Smooth muscle cell of the pulmonary artery (primary cell): ENCODE data around the gene LCE1B. TPM values are rescaled to one million over a fixed set of nuclear protein-coding genes. Genes with fewer than 3 reads are reported as not detected.

Source experiments
- total RNA-seq: library from RNA; depleted of rRNA; stranded (reverse); fragments of >200 nt; gene quantifications from 2 replicates; pipeline ENCODE4 v1.2.3, GENCODE V29; 2014

LCE1B gene, protein sequence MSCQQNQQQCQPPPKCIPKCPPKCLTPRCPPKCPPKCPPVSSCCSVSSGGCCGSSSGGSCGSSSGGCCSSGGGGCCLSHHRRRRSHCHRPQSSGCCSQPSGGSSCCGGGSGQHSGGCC
- not detected in 2 replicates for total RNA-seq

GRCh38 chr1:152811671-152812070 lies at the start of gene LCE1B:
Gene LCE1B, plus strand, starts transcription at chr1:152811971. Its CDS starts 476 bp downstream, at chr1:152812447.

DNA sequence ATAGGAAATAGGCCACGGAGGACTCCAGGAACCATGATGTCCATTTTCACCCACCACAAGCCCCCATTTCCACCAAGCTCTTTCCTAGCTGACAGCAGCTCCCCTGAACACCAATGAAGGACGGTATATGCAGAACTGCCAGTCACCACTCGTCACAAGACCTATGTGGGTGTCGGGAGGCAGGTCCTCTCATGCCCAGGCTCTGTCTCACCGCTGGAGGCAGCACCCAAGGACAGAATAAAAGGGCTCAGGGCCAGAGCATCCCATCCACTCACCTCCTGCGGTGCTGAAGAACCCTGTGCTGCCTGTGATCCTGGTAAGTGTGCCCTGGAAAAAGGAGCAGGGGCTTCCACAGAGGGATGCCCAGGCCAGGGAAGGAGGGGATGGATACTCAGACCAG lies 36.9 kb upstream of the LCE1B start, which contains the start of gene LCE1F:
LCE1F (plus strand) TSS at position 266 of the 400 bp plus-strand sequence. CDS start 1,232 bp downstream, outside the sequence.

DNA sequence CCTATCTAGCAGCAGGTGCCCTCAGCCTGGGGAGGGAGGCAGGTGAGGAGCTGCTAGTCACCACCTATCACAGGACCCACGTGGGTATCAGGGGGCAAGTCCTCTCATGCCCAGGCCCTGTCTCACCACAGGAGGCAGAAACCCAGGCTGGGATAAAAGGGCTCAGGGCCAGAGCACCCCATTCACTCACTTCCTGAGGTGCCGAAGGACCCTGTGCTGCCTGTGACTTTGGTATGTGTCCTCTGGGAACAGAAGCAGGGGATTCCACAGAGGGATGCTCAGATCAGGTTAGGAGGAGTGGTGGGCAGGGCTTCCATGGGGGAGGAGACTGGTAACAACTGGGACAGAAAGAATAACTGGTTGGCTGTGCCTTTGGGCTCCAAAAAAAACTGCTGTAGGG lies 25.7 kb upstream of the LCE1B start, which contains the start of gene LCE1E:
LCE1E (plus strand) TSS at position 181 of the 400 bp plus-strand sequence. CDS start 1,043 bp downstream, outside the sequence.

GRCh38 chr1:152796421-152796820 lies 15.3 kb upstream of the LCE1B start, which contains the start of gene LCE1D:
Gene LCE1D, plus strand, starts transcription at chr1:152796721. Its CDS starts 1,074 bp downstream, at chr1:152797795.

DNA sequence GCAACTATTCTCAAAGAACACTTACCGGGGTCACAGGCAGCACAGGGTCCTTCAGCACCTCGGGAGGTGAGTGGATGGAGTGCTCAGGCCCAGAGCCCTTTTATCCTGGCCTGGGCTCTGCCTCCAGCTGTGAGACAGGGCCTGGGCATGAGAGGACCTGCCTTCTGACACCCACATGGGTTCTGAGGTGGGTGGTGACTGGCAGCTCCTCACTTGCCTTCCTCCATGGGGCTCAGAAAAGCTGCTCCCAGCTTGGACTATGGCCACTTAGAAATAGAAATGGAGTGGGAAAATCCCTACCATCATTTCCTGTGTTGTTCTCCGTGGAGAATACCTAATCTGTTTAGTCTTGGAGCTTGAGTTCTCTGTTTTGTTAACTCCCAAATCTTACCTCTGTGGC lies 5.2 kb upstream of the LCE1B start, which contains the start of gene LCE1C:
LCE1C (minus strand) TSS at position 76 of the 400 bp plus-strand sequence. CDS start 1,173 bp downstream, outside the sequence.

GRCh38 chr1:152827173-152827572 lies 15.4 kb downstream of the LCE1B start, which contains the start of gene LCE1A:
Gene LCE1A, plus strand, starts transcription at chr1:152827473. Its CDS starts 0 bp downstream, at chr1:152827473.

GRCh38 chr1:152842556-152842955 lies 30.8 kb downstream of the LCE1B start, which contains the start of gene LCE6A:
Gene LCE6A, plus strand, starts transcription at chr1:152842856. Its CDS starts 665 bp downstream, at chr1:152843521.

DNA sequence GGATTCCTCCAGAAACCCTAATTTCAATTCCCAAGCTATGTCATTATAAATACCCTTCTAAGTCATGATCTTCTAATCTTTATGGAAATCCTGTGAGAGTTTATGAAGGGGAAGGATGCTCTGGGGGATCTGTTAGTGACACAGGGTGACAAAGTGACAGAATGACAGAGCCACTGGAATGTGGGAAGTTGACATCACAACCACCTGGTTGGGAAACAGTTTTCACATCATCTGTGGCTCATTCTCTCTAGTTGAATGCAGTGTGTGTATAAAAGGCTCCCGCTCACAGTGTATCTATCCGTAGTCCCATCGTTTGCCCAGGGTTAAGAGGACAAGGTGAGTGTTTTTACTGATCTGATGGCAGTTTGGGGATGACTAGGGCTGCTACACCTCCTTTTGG lies 47.9 kb downstream of the LCE1B start, which contains the start of gene LCE7A:
LCE7A (plus strand) TSS at position 301 of the 400 bp plus-strand sequence. CDS start 702 bp downstream, outside the sequence.

Other genes starting within 250 kb of the LCE1B start
- not detected in 2 replicates for gene LCE3E, start 245.2 kb upstream of the LCE1B start, total RNA-seq
- gene LCE3D, start 231.5 kb upstream of the LCE1B start, total RNA-seq = not detected in 2 replicates
- not detected in 2 replicates for gene LCE3C, start 211.7 kb upstream of the LCE1B start, total RNA-seq
- not detected in 2 replicates for gene LCE3B, start 198.2 kb upstream of the LCE1B start, total RNA-seq
- not detected in 2 replicates for gene LCE3A, start 188.9 kb upstream of the LCE1B start, total RNA-seq
- not detected in 2 replicates for gene LCE2D, start 148.6 kb upstream of the LCE1B start, total RNA-seq
- not detected in 2 replicates for gene LCE2C, start 136.7 kb upstream of the LCE1B start, total RNA-seq
- gene LCE2B, start 125.8 kb upstream of the LCE1B start, total RNA-seq = not detected in 2 replicates
- not detected in 2 replicates for gene LCE2A, start 113.6 kb upstream of the LCE1B start, total RNA-seq
- gene LCE4A, start 103.8 kb upstream of the LCE1B start, total RNA-seq = not detected in 2 replicates
- gene KPRP, start 53.9 kb upstream of the LCE1B start, total RNA-seq = not detected in 2 replicates
- gene LCE1F, start 36.8 kb upstream of the LCE1B start, total RNA-seq = not detected in 2 replicates
- not detected in 2 replicates for gene LCE1E, start 25.7 kb upstream of the LCE1B start, total RNA-seq
- gene LCE1D, start 15.2 kb upstream of the LCE1B start, total RNA-seq = not detected in 2 replicates
- gene LCE1C, start 5.3 kb upstream of the LCE1B start, total RNA-seq = not detected in 2 replicates
- not detected in 2 replicates for gene LCE1A, start 15.5 kb downstream of the LCE1B start, total RNA-seq
- not detected in 2 replicates for gene LCE6A, start 30.9 kb downstream of the LCE1B start, total RNA-seq
- not detected in 2 replicates for gene LCE7A, start 48.0 kb downstream of the LCE1B start, total RNA-seq
- not detected in 2 replicates for gene SMCP, start 66.4 kb downstream of the LCE1B start, total RNA-seq
- gene IVL, start 96.6 kb downstream of the LCE1B start, total RNA-seq = not detected in 2 replicates
- not detected in 2 replicates for gene SPRR5, start 135.2 kb downstream of the LCE1B start, total RNA-seq
- not detected in 2 replicates for gene SPRR4, start 158.7 kb downstream of the LCE1B start, total RNA-seq
- not detected in 2 replicates for gene SPRR1A, start 172.1 kb downstream of the LCE1B start, total RNA-seq
- not detected in 2 replicates for gene SPRR3, start 189.8 kb downstream of the LCE1B start, total RNA-seq
- gene SPRR1B, start 219.2 kb downstream of the LCE1B start, total RNA-seq = not detected in 2 replicates
- not detected in 2 replicates for gene SPRR2D, start 229.1 kb downstream of the LCE1B start, total RNA-seq
- gene SPRR2A, start 245.5 kb downstream of the LCE1B start, total RNA-seq = not detected in 2 replicates